Measurements from ENCODE around the gene PDILT.

- no peak for TF ChIP-seq CTCF (conservative IDR thresholded peaks at IDR 0.05; ENCODE audit: low read depth, low read length)
- no peak for TF ChIP-seq EZH2 (IDR thresholded peaks at IDR 0.05; ENCODE audit: borderline replicate concordance, low read depth, low read length, poor library complexity, severe bottlenecking)
Measured at GRCh38 chr16:20401066-20401465, 3.5 kb downstream of the PDILT start.
